Measurements from ENCODE around the gene CNN2. TPM values are rescaled to one million over a fixed set of nuclear protein-coding genes. Genes with fewer than 3 reads are reported as not detected.
A peak's percentile ranks its signal among the peaks of the same experiment; 100 is the strongest.

CNN2 gene
- 10 to 100 TPM; 52.3 to 69.3 (median 57.8) TPM for total RNA-seq

DNA sequence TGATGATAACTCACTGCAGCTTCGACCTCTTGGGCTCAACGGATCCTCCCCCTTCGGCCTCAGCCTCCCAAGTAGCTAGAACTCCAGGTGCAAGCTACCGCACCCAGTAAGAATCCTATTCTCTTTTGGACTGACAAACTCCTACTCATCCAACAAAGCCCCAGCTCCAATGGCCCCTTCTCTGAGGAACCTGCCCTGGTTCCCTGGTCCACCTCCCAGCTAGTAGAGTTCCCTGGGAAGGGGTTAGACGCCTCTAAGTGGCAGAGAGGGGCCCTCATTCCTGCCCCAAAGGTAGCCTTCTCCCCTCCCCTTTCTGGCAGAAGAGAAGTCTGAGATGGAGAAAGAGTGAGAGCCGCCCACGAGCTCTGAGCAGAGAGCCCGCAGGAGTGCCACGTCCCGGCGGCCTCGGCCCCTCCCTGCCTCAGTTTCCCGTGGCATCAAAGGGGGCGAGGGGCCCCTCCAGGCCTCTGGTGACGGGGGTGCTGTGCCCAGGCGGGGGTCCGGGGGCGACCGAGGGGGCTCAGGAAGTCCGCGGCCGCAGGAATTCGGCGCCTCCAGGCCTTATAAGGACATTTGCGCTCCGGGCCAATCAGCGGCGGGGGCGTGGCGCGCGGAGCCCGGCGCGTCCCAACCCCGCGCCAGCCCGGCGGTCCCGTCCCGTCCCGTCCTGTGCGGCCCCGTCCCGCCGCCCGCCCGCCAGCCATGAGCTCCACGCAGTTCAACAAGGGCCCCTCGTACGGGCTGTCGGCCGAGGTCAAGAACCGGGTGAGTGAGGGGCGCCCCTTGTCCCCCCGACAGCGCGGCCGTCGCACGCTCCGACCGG lies at the start of gene CNN2:
Gene CNN2, plus strand, starts transcription at position 649 of the 823 bp plus-strand sequence. Its CDS starts 54 bp downstream, at position 703.
- DNase-seq (peak; percentile 44), ATAC-seq (peak; percentile 68 to 69)
- Mint-ChIP-seq H3K27me3 (ENCODE audit: low read depth) (no peaks in the 10 kb centered on the region), H3K4me3 (peak within 1 kb of the TSS; percentile 91), H3K36me3 (ENCODE audit: insufficient read depth) (no peaks in the 10 kb centered on the region), H3K9me3 (no peaks in the 10 kb centered on the region), H3K4me1 (ENCODE audit: low read depth) (peaks cover 33% of the 10 kb centered on the region)

DNA sequence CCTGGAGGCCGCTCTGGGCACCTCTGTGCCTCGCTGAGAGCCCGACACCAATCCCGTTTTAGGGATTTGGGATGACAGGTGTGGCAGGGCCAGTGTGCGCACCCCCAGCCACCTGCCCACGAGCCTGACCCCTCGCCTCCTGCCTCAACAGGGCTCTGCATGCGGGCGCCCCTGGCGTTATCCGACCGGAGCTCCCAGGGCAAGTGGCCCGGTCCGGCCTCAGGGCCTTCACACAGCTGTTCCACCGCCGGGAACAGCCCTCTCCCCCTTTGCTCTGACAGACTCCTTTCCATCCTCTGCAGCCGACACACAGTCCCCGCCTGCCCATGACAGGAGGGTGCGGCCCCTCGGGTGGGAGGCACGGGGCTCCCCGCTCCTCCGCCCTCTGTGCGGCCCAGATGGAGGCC lies 49.3 kb upstream of the CNN2 start:
- no peaks in the 10 kb centered on the region for H3K9me3 Mint-ChIP-seq
- no peaks in the 10 kb centered on the region for H3K27me3 Mint-ChIP-seq (ENCODE audit: low read depth)
- peaks cover 3% of the 10 kb centered on the region for H3K36me3 Mint-ChIP-seq (ENCODE audit: insufficient read depth)
- H3K4me1 Mint-ChIP-seq (ENCODE audit: low read depth): no peaks in the 10 kb centered on the region
- DNase-seq (no peak), ATAC-seq (no peak)
- H3K4me3 Mint-ChIP-seq: no peak overlapping the region

DNA sequence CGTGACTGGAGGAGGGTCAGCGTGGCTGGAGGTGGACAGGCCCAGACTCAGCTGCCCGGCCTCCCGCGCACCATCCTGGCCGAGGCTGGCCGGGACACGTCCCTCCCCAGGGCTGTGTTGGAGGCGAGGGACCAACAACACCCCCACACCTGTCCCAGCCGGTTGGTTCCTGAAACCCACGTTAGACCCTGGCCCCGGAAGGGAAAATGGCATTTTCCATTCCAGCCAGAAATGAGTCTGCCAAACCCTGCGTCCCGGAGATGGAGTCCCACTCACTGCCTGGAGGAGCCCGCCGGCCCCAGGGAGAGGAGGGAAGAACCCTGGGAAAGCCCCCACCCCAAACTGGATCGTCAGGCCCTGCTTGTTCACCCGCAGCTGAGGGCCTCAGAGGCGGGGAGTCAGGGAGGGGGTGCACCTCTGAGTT lies 47.1 kb upstream of the CNN2 start:
- Mint-ChIP-seq H3K4me3 (no peak overlapping the region), H3K27me3 (ENCODE audit: low read depth) (no peaks in the 10 kb centered on the region), H3K4me1 (ENCODE audit: low read depth) (peaks cover 2% of the 10 kb centered on the region), H3K9me3 (no peaks in the 10 kb centered on the region), H3K36me3 (ENCODE audit: insufficient read depth) (peaks cover 2% of the 10 kb centered on the region)
- ATAC-seq: no peak
- no peak for DNase-seq

DNA sequence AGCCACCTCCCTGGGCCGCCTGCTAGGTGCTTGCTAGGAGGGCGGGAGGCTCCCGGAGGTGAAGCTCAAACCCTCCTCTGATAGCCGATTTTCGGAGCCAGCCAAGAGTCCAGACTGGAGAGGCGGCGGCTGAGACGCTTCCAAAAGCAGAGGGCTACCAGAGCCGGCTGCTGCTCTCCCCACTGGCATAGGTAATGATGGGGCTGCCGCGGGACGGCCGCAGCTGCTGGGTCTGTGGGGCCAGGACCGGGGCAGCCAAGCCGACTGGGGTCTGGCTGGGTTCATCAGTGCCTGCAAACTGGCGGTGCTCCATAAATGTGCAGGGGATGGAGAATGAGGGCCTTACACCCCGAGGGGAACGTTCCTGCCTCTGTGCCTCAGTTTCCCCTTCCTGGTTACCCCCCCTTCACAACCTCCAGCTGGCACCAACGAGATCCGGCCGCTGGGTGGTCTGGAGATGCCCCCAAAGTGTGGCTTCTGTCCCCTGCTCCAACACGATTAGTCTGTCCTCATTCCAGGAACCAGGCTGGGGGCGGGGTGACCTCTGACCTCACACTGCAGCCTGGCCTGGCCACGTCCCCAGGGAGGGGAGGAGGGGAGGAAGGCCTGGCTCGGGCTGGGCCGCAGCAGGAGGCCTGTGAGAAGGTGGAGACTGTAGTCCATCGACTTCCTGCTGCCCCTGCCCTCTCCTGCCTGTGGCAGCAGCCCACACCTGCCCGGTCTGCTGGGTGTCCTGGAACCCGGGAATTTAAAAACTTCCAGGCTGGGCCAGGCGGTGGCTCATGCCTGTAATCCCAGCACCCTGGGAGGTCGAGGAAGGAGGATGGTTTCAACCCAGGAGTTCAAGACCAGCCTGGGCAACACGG lies 46.0 kb upstream of the CNN2 start:
- no peaks in the 10 kb centered on the region for H3K27me3 Mint-ChIP-seq (ENCODE audit: low read depth)
- ATAC-seq (no peak), DNase-seq (no peak)
- peaks cover 2% of the 10 kb centered on the region for H3K36me3 Mint-ChIP-seq (ENCODE audit: insufficient read depth)
- H3K9me3 Mint-ChIP-seq: no peaks in the 10 kb centered on the region
- H3K4me1 Mint-ChIP-seq (ENCODE audit: low read depth): peaks cover 7% of the 10 kb centered on the region
- no peak overlapping the region for H3K4me3 Mint-ChIP-seq

DNA sequence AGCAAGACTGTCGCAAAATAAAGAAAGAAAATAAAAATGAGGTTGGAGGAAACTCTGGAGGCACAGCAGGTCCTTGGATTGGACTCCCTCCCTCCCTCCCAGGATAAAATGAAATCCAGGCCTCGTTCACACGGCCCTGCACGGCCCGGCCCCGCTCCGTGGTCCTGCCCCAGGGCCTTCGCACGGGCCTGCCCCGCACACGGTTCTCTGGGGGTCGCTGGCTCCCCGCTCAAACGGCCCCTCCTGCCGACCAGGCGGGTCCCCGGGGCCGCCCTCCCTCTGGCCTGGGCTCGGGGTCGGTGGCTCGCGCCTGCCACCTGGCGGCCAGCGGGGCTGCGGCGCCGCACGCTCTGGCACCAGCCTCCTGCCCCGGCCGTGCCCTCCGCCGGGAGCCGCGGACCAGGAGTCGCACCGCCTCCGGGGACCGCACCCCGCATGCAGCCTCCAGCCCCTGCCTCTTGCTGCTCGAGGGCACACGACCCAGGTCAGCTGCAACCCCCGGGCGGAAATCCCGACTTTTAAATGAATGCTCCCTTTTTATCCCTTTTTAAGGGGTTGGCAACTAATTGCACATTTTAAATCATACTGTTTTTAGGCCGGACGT lies 43.7 kb upstream of the CNN2 start:
- no peaks in the 10 kb centered on the region for H3K27me3 Mint-ChIP-seq (ENCODE audit: low read depth)
- no peak overlapping the region for H3K4me3 Mint-ChIP-seq
- H3K9me3 Mint-ChIP-seq: no peaks in the 10 kb centered on the region
- DNase-seq (peak; percentile 69), ATAC-seq (peak; percentile 81 to 84)
- peaks cover 11% of the 10 kb centered on the region for H3K4me1 Mint-ChIP-seq (ENCODE audit: low read depth)
- H3K36me3 Mint-ChIP-seq (ENCODE audit: insufficient read depth): peaks cover 6% of the 10 kb centered on the region

DNA sequence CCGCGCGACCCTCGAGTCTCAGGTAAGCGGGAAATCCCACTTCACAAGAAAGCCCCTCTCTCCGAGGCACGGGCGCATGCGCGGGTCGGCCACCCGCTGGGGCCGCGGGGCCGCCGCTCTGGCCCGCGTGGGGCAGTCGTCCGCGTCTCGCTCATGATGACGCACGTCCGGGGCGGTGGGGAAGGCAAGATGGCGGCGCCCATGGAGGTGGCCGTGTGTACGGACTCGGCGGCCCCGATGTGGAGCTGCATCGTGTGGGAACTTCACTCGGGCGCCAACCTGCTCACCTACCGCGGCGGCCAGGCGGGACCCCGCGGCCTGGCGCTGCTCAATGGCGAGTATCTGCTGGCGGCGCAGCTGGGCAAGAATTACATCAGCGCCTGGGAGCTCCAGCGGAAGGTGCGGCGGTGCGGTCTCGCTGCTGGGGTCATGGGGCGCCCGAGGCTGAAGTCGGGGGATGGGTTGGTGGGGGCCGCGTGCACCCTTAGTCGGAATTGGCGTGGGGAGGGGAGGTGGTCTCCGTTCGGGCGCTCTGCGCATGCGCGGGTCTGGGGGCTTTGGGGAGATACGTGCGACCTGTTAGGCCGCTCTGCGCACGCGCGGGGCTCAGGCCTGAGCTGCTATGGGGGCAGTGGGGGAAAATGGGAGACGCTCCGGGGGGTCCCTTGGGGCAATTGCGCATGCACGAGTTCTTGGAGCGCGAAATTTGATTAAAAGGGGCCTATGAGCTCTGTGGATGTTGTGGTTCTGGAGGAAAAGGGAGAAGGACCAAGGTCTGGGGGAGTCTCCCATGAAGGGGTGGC lies 42.0 kb upstream of the CNN2 start, which contains the start of gene WDR18:
Gene WDR18, plus strand, starts transcription at position 181 of the 803 bp plus-strand sequence. Its CDS starts 9 bp downstream, at position 190.
- DNase-seq: peak; percentile 85
- peak within 1 kb of the TSS; percentile 96 for H3K4me3 Mint-ChIP-seq
- no peaks in the 10 kb centered on the region for H3K9me3 Mint-ChIP-seq
- H3K27me3 Mint-ChIP-seq (ENCODE audit: low read depth): no peaks in the 10 kb centered on the region
- H3K36me3 Mint-ChIP-seq (ENCODE audit: insufficient read depth): peaks cover 9% of the 10 kb centered on the region
- peak; percentile 93 to 96 for ATAC-seq
- H3K4me1 Mint-ChIP-seq (ENCODE audit: low read depth): peaks cover 11% of the 10 kb centered on the region

DNA sequence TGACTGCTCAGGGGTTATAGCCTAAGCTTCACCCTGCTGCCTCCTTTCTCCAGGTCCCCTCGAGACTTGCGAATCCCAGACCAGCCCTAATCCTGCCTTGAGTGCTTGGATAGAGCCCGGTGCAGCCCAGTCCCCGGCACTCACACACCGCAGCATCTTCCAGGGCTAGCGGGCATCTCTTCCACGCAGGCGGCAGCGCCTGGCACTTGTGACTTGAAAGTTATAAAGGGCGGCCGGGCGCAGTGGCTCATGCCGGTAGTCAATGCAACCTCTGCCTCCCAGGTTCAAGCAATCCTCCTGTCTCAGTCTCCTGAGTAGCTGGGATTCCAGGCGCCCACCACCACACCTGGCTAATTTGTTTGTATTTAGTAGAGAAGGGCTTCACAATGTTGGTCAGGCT lies 40.3 kb upstream of the CNN2 start:
- no peak for ATAC-seq
- Mint-ChIP-seq H3K36me3 (ENCODE audit: insufficient read depth) (peaks cover 9% of the 10 kb centered on the region), H3K27me3 (ENCODE audit: low read depth) (no peaks in the 10 kb centered on the region), H3K4me1 (ENCODE audit: low read depth) (peaks cover 11% of the 10 kb centered on the region), H3K4me3 (peak overlapping the region; percentile 96), H3K9me3 (no peaks in the 10 kb centered on the region)
- no peak for DNase-seq

DNA sequence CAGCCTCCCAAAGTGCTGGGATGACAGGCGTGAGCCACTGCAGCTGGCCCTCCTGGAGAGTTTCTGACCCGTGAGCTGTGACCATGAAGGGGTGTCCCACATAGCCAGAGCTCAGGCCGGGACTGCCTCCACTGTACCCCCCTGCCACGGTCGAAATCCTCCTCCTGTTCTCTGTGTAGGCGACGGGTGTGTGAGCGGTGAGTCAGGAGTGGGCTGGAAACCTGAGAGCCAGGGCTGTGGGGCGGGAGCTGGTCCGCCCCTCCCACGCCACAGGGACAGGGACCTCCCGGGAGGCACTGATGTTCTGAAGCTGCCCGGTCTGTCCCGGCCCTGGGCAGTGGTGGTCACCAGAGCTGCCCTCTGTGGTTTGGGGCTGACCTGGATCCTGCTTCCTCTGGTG lies 38.3 kb upstream of the CNN2 start:
- H3K4me3 Mint-ChIP-seq: no peak overlapping the region
- no peaks in the 10 kb centered on the region for H3K9me3 Mint-ChIP-seq
- H3K36me3 Mint-ChIP-seq (ENCODE audit: insufficient read depth): peaks cover 12% of the 10 kb centered on the region
- H3K4me1 Mint-ChIP-seq (ENCODE audit: low read depth): peaks cover 11% of the 10 kb centered on the region
- no peak for DNase-seq
- no peaks in the 10 kb centered on the region for H3K27me3 Mint-ChIP-seq (ENCODE audit: low read depth)
- ATAC-seq: no peak

DNA sequence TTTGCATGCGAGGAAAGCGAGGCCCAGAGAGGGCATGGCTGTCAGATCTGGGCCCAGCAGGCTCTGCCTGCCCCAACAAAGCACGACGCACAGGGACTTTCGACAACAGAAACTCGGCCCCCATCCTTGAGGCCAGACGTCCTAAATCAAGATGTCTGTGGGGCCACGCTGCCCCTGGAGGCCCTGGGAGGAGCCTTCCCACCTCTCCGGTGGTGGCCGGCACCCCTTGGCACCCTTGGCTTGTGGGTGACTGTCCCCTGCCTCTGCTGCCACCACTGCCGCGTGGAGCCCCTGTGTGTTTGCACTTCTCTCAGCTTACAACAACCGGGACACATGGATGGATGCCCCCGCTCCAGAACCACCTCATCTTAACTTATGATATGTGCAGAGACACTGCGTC lies 37.9 kb upstream of the CNN2 start:
- ATAC-seq: no peak
- Mint-ChIP-seq H3K9me3 (no peaks in the 10 kb centered on the region), H3K4me3 (no peak overlapping the region), H3K36me3 (ENCODE audit: insufficient read depth) (peaks cover 14% of the 10 kb centered on the region), H3K4me1 (ENCODE audit: low read depth) (peaks cover 10% of the 10 kb centered on the region), H3K27me3 (ENCODE audit: low read depth) (no peaks in the 10 kb centered on the region)
- no peak for DNase-seq

DNA sequence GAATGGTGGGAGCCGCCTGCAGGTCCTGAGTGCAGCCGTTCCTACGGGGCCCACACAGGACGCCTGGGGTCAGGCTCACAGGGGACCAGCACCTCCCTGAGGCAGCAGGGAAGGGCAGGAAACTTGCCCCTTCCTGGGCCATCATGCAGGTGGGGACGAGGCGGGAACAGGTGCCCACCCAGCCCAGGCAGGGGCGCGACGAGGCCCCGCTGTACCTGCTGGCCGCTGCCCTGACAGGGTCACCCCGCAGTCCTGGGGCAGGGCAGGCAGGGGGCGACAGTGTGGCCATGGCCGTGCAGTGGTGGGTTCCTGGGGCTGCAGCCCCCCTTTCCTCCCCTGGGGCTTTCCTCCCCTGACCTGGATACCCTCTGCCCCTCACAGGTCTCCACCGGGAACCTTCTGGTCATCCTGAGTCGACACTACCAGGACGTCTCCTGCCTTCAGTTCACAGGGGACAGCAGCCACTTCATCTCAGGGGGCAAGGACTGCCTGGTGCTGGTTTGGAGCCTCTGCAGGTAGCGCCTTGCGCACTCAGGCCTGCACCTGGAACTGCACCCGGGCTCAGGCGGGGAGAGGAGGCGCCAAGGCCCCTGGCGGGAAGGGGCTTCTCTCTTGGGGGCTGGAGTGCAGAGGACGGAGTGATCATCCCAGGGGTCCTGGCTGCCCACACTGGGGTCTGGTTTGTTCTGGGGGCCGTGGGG lies 36.9 kb upstream of the CNN2 start:
- peaks cover 9% of the 10 kb centered on the region for H3K4me1 Mint-ChIP-seq (ENCODE audit: low read depth)
- H3K36me3 Mint-ChIP-seq (ENCODE audit: insufficient read depth): peaks cover 12% of the 10 kb centered on the region
- H3K4me3 Mint-ChIP-seq: no peak overlapping the region
- DNase-seq: no peak
- ATAC-seq: no peak
- no peaks in the 10 kb centered on the region for H3K9me3 Mint-ChIP-seq
- H3K27me3 Mint-ChIP-seq (ENCODE audit: low read depth): no peaks in the 10 kb centered on the region

DNA sequence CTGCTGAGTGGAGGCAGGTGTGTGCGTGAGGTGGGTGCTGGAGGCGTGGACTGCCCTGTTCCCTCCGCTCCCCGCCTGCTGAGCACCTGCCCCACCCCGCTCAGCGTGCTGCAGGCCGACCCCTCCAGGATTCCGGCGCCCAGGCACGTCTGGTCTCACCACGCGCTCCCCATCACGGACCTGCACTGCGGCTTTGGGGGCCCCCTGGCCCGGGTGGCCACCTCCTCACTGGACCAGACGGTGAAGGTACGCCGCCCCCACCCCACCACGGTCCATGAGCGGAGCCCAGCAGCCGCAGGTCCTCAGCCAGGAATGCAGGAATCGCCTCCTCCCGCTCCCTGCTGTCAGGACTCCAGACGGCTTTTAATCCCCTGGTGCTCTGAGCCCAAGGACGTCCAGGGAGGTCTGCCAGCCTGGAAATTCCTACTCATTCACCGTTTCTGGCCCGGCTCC lies 36.3 kb upstream of the CNN2 start:
- peaks cover 4% of the 10 kb centered on the region for H3K4me1 Mint-ChIP-seq (ENCODE audit: low read depth)
- H3K27me3 Mint-ChIP-seq (ENCODE audit: low read depth): no peaks in the 10 kb centered on the region
- no peaks in the 10 kb centered on the region for H3K9me3 Mint-ChIP-seq
- ATAC-seq (no peak), DNase-seq (no peak)
- H3K4me3 Mint-ChIP-seq: no peak overlapping the region
- peaks cover 12% of the 10 kb centered on the region for H3K36me3 Mint-ChIP-seq (ENCODE audit: insufficient read depth)

DNA sequence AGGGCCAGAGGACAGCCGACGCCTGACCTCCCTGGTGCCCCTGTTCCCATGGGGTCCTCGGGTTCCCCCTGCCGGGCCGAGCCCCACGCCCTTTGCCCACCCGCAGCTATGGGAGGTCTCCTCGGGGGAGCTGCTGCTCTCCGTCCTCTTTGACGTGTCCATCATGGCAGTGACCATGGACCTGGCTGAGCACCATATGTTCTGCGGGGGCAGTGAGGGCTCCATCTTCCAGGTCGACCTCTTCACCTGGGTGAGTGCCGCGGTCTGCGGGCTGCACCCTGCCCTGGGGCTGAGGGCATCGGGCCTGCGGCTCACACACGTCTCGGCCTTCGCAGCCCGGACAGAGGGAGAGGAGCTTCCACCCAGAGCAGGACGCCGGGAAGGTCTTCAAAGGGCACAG lies 35.7 kb upstream of the CNN2 start:
- peaks cover 12% of the 10 kb centered on the region for H3K36me3 Mint-ChIP-seq (ENCODE audit: insufficient read depth)
- no peak overlapping the region for H3K4me3 Mint-ChIP-seq
- DNase-seq: no peak
- ATAC-seq: no peak
- H3K27me3 Mint-ChIP-seq (ENCODE audit: low read depth): no peaks in the 10 kb centered on the region
- no peaks in the 10 kb centered on the region for H3K9me3 Mint-ChIP-seq
- H3K4me1 Mint-ChIP-seq (ENCODE audit: low read depth): peaks cover under 1% of the 10 kb centered on the region
